COLO668 (cell line): ENCODE measurements around the gene ABTB2.
A peak's percentile ranks its signal among the peaks of the same experiment; 100 is the strongest.

ENCODE experiments used
- DNase-seq: peaks from one replicate; lab custom pipeline; 2025; ENCODE audit not compliant: unreplicated experiment; lab: John Stamatoyannopoulos, UW

The ABTB2 gene

DNA sequence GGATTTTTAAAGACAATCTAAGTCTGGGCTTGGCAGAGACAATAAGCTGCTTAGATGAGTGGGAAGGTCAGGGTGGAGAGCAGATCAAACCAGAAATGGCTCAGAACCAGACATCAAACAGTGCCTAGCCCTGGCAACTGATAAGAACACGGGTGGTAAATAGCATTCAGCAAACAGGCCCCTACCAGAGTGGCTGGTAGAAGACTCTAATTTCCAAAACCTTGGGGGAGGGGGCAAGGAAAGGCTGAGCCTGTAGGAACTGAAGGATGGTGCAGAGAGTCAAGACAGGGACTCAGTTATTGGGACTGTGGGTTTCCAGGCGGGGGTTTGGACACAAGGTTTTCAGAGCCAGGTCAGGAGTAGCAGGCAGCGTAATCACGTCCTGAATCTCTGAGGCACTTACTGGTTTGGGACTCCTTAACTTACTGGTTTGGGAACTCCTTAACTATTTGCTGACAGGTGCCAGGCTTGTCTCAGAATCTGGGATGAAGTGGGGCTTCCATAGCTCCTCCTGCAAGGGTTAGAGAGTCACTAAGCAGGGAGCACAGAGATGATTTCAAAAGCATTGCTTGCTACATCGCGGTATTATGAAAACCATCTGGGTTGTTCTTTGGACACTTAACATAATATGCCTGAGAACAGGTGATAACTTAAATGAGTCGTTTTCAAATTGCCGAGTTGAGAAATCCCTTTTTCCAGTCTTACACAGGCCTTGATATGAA lies 5.7 kb upstream of the ABTB2 start:
- no peak for DNase-seq

DNA sequence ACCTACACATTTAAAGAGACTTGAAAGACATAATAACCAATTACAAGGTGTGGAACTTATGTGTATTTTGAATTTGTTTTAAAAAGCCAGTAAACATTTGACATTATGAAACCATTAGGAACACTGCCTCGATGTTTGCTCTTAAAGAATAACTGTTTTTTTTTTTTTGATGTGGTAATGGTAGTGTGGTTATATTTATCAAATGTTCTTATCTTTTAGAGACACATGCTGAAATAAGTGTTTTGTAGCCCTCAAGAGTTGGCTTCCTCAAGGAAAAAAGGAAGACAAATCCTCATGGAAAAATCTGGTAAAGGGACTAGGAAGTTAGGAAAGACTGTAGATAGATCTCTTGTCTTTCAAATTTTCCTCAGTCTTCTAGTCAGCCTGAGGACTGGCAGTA lies 2.2 kb upstream of the ABTB2 start:
- no peak for DNase-seq

DNA sequence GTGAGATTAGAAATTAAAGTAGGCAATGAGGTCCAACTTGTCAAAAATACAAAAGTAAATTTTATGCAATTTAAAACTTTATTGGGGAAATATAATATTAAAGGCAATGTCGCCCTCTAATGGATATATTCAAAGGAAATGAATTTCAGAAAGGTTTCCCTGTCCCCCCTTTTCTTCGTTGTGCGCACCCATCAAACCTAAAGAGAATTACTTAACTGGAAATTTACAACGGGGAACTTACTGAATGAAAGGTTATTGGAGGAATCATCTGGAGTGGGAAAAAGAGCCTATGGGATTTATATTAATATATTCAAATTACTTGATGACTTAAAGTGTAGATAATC lies 1.7 kb upstream of the ABTB2 start:
- DNase-seq, result no peak

DNA sequence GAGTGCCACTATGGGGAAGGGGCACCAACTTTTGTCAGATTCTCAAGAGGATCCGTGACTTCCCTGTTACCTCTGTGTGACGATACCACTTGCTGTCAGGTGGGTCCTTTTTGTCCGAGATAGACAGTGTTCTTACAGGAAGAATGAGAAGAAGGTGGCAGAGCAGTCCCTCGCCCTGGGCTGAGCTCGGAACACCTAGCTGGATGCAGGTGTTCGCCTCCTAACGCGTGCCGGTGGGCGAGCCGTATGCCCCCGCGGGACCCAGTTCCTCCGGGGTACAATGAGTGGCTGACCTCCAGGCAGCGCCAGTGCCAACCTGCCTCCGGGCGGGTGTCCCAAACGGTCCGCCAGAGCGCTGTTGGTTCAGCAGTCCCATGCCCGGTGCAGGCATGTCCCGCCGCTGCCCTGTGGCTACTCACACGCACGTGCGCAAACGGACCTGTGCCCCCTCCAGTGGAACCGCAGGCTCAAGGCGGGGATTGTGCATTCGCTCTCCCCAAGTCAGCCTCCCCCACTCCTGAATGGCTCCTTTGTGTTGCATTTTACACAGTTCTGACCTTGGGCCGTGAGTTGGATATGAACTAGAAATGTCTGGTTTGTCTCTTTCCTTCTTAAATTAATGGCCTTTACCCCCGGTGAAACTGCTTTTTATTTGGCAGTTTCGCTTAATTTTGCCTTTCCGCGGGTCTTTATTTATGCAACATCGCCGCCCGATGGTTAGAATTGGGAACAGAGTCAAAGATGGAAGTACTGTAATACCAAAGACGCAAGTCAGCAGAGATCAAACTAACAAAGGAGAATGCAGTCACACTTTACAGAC lies 1.1 kb upstream of the ABTB2 start:
- DNase-seq, result peak; percentile 78

DNA sequence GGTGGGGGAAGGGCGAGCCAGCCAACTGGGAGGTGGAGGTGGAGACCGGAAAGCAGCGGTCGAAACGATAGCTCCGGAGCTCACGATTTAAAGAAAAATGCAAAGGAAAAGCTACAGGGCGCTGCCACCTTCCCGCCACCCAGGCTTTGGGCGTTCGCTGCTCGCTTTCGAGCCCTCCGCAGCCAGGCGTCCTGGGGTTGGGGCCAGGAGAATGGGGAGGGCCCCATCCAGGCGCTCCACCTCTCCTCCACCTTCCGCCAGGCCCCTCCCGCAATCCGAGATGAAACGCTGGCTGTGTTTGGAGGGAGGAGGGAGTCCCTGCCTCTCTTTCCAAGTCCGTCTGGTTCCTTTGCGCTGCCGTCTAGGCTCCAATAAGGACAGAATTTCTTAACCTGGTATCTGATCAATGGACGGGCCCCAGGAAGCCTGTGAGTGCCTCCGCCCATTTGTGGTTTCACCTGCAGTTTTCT lies 483 bp upstream of the ABTB2 start:
- peak; percentile 75 for DNase-seq

DNA sequence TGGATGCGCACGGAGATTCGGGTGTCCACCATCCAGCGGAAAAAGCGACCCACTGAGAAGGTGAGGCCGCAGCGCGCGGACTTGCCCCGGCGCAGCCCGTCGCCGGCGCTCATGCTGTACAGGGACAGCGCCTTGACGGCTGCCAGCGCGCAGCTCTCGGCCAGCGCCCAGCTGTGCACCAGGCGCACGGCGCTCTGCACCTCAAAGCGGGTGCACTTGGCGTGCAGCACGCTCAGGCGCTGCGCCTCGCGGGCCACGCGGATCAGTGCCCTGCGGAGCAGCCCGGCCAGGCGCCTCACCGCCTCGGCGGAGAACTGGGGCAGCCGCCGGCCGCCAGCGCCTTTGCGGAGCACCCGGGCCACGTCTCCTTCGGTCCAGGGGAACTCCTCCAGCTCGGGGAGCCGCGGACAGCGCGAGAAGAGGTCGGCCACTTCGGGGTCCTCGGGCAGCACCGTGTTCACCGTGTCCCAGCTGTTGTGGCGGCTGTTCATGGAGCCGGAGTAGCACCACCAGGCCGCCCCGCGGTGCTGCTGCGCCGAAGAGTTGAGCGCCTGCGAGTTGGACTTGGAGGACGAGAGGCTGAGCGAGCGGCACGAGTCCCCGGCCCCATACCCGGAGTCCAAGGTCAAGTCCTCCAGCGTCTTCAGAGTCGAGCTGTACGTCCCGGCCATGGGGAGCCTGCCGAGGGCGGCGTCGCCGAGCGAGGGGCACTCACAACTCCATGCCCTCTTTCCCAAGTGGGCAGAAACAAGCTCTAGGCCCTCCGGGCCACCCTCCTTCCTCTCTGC lies 703 bp downstream of the ABTB2 start:
- DNase-seq, result peak; percentile 78

DNA sequence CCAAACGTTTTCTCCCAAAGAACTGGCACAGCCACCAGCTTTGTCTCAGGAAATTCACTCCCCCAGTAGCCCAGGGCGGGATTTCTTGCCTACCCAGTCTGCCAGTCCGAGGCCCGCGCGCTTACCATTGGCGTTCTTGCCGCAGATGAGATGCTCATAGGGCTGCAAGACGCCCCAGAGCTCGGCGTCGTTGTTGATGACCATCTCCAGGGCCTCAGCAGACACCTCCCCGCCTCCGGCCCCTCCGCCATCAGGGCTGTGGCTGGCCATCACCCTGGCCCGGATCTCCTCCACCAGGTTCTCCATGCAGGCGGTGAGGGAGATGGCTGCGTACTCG lies 1.3 kb downstream of the ABTB2 start:
- peak; percentile 53 for DNase-seq

DNA sequence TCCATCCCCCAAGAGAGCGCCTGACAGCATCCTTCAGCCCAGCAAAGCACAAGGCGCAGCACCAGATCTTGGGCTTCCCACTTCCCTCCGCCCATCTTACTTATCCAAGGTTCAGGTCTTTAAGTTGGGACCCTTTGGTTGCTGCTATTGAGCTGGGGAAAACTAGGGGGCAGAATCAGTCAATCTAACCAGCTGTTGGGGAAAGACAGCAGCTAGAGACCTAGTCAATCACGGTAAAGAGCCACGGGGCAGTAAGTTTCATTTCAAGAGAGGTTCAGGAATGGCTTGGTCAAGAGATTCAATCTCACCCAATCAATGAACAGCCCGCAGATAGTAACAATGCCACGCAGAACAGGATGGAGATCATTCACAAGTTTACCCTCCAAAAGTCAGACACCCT lies 1.7 kb downstream of the ABTB2 start:
- no peak for DNase-seq

DNA sequence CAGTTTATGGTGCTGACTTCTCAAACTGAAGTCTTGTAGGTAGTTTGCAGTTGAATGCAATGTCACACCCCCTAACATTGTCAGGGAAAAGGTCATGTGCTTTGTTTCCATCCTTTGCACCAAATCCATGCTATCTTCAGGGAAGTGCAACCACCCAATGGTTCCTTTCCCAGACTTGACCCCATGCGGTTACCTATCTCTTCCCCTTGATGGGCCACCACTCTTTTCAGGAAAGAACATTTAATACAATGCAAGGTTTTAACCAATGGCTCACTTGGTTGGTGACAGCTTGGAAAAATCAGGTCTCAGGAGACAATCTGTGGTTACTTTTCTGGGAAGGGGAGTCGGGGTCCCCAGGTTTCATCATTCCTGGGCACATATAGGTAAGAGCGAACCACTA lies 2.1 kb downstream of the ABTB2 start:
- no peak for DNase-seq

DNA sequence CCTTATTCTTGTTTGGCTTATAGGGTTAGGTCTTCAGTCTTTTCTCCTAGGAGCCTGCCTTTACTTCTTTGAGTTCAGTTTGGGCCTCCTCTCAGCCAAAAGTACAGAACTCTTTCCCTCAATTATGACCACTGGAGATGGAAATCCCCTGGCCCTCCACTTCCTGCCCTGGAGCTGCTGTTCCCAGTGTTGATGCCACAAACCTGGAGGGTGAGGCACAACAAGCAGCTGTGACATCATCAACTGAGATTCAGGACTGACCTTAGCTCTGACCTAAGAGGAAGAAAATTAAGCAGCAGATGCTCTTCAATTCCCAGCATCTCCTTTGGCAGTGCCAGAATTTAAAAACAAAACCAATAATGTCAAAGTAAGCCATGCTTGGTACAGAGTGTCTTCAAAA lies 3.0 kb downstream of the ABTB2 start:
- peak; percentile 30 for DNase-seq

DNA sequence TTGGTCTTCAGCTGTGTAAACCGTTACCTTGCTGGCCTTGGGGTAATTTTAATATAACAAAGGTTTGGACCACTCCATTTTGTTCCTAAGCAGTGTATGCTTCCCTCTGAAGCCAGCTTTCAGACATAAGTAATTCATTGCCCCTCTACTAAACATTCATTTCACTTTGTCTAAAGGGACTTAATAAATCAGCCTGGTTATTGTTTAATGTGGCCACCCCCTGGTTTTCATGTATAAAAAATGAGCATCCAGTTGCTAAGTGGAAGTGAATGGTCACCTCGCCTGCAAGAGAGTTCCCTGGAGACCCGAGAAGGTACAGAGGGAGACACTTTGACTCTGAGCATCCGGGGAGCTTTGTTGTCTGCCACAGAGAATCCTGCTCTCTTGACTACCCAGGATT lies 3.9 kb downstream of the ABTB2 start:
- DNase-seq, result no peak

DNA sequence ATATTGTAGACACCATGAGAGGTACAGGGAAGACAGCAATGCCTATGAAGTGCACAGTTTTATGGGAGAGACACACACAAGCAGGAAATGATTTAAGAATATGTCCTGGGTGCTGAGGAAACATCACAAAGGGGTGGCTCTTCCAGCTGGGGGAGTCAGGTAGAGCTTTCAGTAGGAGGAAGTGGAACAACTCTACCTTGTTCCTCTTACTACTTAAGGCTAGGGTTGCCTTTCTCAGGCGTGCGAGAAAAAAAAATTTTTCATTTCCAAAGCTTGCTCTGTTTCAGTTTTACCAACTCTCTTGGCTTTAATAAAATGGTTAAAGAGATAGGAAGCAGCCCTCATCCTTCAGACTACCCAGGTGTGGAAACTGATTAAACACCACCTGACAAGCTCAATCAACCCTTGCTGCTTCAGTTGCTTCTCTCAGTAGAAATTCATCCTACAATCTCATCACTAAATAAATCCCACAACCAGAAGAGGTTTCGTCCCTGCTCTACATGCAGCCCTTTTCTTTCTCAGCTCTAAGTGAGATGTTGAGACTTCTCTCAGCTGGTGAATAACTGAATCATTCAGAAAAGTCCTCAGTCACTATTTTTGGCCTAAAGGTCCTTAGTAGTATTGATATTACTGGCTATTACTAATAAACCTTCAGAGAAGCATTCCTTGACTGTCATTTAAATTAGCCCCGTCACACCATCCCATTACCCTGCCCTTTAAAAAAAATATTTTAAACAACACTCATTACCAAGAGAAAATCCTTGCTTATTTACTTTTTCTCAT lies 5.9 kb downstream of the ABTB2 start:
- no peak for DNase-seq

DNA sequence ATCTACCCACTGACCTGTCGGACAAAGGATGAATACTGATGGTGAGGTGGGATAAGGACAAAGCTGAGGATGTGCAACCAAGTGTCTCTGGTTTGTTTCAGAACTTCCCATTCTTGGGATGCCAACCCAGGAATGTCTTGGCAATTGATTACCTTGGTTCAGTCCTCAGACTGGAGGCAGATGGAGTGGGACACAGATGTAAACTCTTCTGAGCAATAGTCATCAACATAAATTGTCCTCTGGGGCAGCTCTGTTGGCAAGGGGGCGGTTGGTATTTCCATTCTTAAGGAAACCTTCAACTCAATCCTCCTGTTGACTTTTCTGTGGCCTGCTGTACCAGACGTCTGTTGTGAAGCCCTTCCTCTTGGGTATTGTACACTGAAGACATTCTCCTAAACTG lies 6.8 kb downstream of the ABTB2 start:
- DNase-seq, result no peak

DNA sequence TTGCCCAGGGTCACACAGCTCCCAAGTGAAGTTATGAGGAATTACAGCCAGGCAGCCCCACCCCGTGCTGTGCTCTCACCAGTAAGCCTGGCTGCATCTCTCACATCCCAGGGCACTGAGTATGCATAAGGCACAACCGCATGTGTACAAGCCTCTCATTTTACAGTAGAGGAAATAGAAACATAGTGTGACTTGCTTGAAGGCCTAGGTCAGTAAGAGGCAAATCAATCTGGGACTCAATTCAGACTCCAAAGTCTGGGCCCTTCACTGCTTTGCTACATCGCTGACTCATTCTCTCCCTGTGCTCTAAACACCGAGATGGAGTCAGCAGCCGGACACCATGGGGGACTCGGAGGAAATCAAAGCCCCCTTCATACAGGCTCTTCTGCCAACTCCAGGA lies 7.9 kb downstream of the ABTB2 start:
- peak; percentile 23 for DNase-seq

DNA sequence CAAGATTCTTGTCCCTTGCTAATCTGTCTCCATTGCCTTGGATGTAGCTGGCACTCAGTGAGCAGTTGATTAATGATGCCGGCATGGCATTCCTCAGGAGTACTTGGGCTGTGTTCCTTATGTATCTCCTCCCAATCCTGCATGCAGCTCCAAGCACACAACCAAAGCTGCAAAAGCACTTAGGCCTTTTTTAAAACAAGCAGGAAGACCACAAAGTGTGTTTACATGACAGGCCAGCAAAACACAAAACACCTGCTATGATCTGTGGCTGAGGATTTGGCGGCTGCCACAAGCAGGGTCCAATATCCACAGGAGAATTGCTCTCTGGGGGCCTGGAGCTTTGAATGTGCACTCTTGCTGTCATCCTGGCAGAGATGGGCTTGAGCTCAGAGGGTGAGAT lies 8.9 kb downstream of the ABTB2 start:
- DNase-seq, result peak; percentile 39

DNA sequence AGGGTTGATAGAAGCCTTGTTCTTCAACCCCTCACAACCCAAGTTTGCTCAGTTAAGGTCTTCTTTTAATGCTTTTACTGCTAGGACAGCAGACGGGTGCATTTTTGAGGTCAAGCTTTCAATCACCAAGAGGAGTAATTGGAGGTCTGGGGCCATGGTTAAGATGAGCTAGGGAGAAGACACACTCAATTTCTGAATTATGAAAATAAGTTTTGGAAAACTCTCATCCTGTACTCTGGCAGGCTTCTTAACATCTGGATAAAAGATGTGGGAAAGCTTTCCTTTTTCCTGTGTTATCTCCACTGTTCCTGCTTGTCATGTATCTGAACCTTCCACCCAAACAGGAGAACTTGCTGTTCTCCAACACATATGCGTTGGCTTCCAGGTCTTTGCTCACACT lies 9.7 kb downstream of the ABTB2 start:
- DNase-seq, result no peak

DNA sequence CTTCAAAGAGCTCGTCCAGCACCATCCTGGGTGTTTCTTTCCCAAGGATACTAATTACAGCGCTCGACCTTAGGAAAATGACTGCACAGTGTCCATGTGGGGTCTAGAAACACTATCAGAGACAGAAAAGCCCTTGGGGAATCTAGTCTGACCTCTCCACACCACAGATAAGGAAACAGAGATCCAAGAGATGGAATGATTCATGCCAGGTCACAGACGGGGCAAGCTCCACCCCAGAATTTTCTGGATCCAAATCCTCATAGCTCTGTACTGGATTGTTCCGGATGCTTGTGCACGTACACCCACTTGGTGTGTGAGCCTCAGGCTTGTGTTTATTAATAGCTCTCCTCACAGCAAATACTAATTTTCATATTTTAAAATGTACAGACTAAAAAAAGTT lies 11.3 kb downstream of the ABTB2 start:
- no peak for DNase-seq

DNA sequence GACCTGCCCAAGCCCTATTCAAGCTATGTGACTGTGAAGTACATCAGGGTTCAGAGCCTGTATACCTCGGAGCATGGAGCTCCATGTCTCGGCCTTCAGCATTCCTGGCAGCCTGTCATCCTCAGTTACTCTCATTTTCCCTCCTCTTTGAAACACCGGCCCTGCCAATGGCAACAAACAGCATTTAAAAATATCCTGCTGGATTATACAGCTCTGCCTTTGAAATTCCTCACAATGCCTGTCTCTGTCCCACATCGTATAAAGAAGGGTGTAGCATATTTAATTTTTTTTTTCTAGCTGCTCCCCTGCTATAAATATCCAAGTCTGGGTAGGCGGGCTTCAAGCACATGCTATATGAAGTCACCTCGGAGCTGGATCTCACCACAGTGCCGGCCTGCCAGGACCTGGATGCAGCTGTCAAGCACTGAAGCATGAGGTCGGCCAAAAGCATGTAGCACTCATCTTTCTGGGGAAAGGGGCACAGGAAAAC lies 11.8 kb downstream of the ABTB2 start:
- peak; percentile 12 for DNase-seq

DNA sequence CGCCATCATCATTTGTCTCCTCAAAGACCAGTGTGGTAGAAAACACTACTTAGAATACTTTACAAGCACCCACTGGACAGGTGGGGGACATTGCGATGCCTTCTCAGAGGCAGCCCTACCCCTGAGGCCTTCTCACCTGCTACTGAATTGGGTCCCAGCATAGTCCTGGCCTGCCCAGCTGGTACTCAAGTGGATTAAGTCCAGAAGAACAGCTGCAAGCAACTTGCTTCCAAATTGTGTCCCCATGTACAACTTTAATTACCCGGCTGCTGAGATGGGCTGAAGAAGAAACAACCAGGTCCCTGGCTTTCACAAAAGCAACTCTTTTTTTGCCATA lies 12.3 kb downstream of the ABTB2 start:
- DNase-seq, result no peak

DNA sequence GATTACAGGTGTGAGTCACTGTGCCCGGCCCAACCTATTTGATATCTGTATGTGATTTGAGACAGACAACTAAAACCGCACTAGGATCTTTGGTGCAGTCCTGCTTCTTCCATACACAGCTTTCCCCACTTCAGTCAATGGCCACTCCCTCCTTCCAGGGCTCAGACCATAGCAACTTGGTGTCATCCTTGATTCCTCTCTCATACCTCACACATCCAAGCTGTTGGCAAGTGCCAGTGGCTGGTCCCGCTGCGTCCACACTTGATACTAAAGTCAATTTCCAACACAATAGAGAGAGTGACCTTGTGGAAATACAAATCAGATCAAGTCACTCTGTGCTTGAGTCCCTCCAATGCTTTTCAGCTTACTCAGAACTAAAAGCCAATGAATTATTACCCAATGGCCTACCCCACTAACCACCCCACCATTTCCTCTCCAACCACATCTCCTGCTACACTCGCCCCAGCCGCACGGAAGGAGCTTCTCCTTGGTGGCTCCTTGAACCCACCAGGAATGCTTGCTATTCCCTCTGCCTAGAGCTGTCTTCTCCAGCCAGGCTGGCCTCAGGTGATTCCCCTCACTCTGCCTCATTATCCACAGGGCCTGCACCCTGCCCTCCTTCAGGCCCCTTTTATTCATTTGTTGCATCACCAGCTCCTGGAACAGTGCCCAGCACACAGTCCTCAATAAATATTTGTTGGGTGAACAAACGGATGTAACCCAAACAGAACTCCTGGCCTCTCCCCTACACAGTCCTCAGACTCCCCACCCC lies 12.9 kb downstream of the ABTB2 start:
- DNase-seq, result peak; percentile 88
